ENCODE data around the gene MYO1D.

The MYO1D gene

GRCh38 chr17:32915245-32915644, 38.3 kb upstream of the MYO1D start:
- no peak overlapping the region for H3K4me2 ChIP-seq (ENCODE audit: low read length)
- TF ChIP-seq EZH2phosphoT487 (IDR thresholded peaks at IDR 0.05; ENCODE audit: low read depth) (no peak), CTCF (IDR thresholded peaks at IDR 0.05; ENCODE audit: low read depth, low read length) (no peak)
- no peak overlapping the region for H2AFZ ChIP-seq (ENCODE audit: low read depth, low read length)

GRCh38 chr17:32914181-32914580, 37.3 kb upstream of the MYO1D start:
- Histone ChIP-seq H3K9ac (ENCODE audit: low read length) (no peak overlapping the region), H3K79me2 (ENCODE audit: low read length) (no peaks in the 10 kb centered on the region), H3K4me3 (ENCODE audit: low read length) (no peak overlapping the region), H3K9me3 (ENCODE audit: insufficient read depth, low read length) (no peaks in the 10 kb centered on the region), H4K20me1 (ENCODE audit: insufficient read depth, low read length) (no peaks in the 10 kb centered on the region), H3K4me2 (ENCODE audit: low read length) (no peak overlapping the region), H3K27me3 (ENCODE audit: low read depth, low read length) (no peaks in the 10 kb centered on the region), H2AFZ (ENCODE audit: low read depth, low read length) (no peak overlapping the region), H3K27ac (ENCODE audit: low read length) (no peak overlapping the region), H3K36me3 (replicated peaks; ENCODE audit: low read depth, low read length) (no peaks in the 10 kb centered on the region), H3K4me1 (ENCODE audit: low read length) (peaks cover 14% of the 10 kb centered on the region)
- TF ChIP-seq EZH2phosphoT487 (IDR thresholded peaks at IDR 0.05; ENCODE audit: low read depth) = no peak
- no peak for TF ChIP-seq CTCF (IDR thresholded peaks at IDR 0.05; ENCODE audit: low read depth, low read length)

More at GRCh38 chr17:32915245-32915644, 38.3 kb upstream of the MYO1D start:
- no peaks in the 10 kb centered on the region for H3K27me3 ChIP-seq (ENCODE audit: low read depth, low read length)
- no peak overlapping the region for H3K27ac ChIP-seq (ENCODE audit: low read length)
- H3K4me1 ChIP-seq (ENCODE audit: low read length) = peaks cover 8% of the 10 kb centered on the region
- H3K9ac ChIP-seq (ENCODE audit: low read length) = no peak overlapping the region
- H3K79me2 ChIP-seq (ENCODE audit: low read length) = no peaks in the 10 kb centered on the region
- no peaks in the 10 kb centered on the region for H3K9me3 ChIP-seq (ENCODE audit: insufficient read depth, low read length)
- H3K4me3 ChIP-seq (ENCODE audit: low read length) = no peak overlapping the region
- H3K36me3 ChIP-seq (replicated peaks; ENCODE audit: low read depth, low read length) = no peaks in the 10 kb centered on the region
- H4K20me1 ChIP-seq (ENCODE audit: insufficient read depth, low read length) = no peaks in the 10 kb centered on the region

DNA sequence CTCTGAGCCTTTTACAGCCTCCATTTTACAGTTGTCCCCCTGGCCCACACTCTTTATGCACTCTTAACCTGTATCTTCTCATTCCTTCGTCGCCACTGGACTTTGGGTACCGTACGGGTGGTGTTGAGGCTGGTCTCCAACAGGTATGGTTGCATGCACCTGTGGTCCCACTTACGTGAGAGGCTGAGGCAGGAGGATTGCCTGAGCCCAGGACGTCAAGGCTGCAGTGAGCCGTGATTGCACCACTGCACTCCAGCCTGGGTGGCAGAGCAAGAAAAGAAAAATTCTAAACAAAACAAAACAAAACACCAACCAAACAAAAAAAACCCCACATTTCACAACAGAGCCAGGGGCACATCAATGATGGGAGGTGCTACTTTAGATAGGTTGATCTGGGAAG, 36.7 kb upstream of the MYO1D start:
- no peaks in the 10 kb centered on the region for H4K20me1 ChIP-seq (ENCODE audit: insufficient read depth, low read length)
- H3K79me2 ChIP-seq (ENCODE audit: low read length) = no peaks in the 10 kb centered on the region
- H3K36me3 ChIP-seq (replicated peaks; ENCODE audit: low read depth, low read length) = no peaks in the 10 kb centered on the region
- H3K27me3 ChIP-seq (ENCODE audit: low read depth, low read length) = no peaks in the 10 kb centered on the region
- no peak overlapping the region for H2AFZ ChIP-seq (ENCODE audit: low read depth, low read length)
- TF ChIP-seq EZH2phosphoT487 (IDR thresholded peaks at IDR 0.05; ENCODE audit: low read depth) (no peak), CTCF (IDR thresholded peaks at IDR 0.05; ENCODE audit: low read depth, low read length) (no peak)
- peaks cover 14% of the 10 kb centered on the region for H3K4me1 ChIP-seq (ENCODE audit: low read length)
- H3K9ac ChIP-seq (ENCODE audit: low read length) = no peak overlapping the region
- no peak overlapping the region for H3K27ac ChIP-seq (ENCODE audit: low read length)
- H3K9me3 ChIP-seq (ENCODE audit: insufficient read depth, low read length) = no peaks in the 10 kb centered on the region
- H3K4me3 ChIP-seq (ENCODE audit: low read length) = no peak overlapping the region
- no peak overlapping the region for H3K4me2 ChIP-seq (ENCODE audit: low read length)

DNA sequence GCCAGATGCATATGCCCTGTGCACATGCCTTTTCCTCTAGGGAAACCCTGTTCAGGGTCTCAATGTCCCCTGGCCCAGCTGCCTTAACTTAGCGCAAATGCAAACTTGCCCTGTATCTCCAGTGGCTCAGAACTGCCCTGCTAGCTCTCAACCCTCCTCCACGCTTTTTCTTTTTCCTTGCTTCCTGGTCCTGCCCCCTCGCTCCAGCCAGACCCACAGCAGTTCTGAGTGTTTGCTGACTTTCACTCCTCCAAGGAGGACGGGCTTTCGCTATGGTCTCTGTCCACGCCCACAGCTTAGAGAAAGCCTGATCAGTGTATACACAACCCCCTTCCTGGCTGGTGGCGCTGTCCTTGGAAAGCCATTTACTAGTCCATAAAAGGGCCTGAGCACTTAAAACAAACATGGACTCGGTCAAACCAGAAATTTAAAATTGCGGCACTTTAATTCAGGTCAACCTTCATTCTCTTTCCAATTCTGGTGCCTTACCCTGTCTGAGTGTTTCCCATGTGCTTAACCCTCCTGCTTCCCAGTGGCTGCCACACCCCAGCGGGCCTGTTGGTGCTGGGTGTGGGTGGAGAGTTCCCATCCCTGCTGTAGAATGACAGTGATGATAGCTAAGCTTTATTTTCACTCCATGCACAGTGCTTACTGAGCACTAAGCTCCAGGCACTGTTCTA, 35.4 kb upstream of the MYO1D start:
- Histone ChIP-seq H3K4me2 (ENCODE audit: low read length) (no peak overlapping the region), H3K9ac (ENCODE audit: low read length) (no peak overlapping the region), H3K4me3 (ENCODE audit: low read length) (no peak overlapping the region), H3K4me1 (ENCODE audit: low read length) (peaks cover 14% of the 10 kb centered on the region), H4K20me1 (ENCODE audit: insufficient read depth, low read length) (no peaks in the 10 kb centered on the region), H3K79me2 (ENCODE audit: low read length) (no peaks in the 10 kb centered on the region), H3K36me3 (replicated peaks; ENCODE audit: low read depth, low read length) (no peaks in the 10 kb centered on the region), H2AFZ (ENCODE audit: low read depth, low read length) (no peak overlapping the region), H3K27me3 (ENCODE audit: low read depth, low read length) (no peaks in the 10 kb centered on the region), H3K9me3 (ENCODE audit: insufficient read depth, low read length) (no peaks in the 10 kb centered on the region), H3K27ac (ENCODE audit: low read length) (no peak overlapping the region)
- TF ChIP-seq EZH2phosphoT487 (IDR thresholded peaks at IDR 0.05; ENCODE audit: low read depth) = no peak
- TF ChIP-seq CTCF (IDR thresholded peaks at IDR 0.05; ENCODE audit: low read depth, low read length) = no peak

Data from OCI-LY3 (cell line).